Liver (tissue), 3 donors: ENCODE measurements around the gene IPO5.

Experiments used
- GABPA ChIP-seq, 2 donors: IDR thresholded peaks in 1 of 2; conservative IDR thresholded peaks in 1 of 2; 2 replicates each; pipeline ENCODE4 v1.6.1; 2016; ENCODE audit warnings: antibody characterized with exemption in 2 of 2, mild to moderate bottlenecking in 1 of 2, moderate library complexity in 1 of 2
- HNF4A ChIP-seq, 2 donors: conservative IDR thresholded peaks; 2 replicates each; pipeline ENCODE4 v1.6.1; 2016; ENCODE audit warnings: antibody characterized with exemption in 2 of 2, mild to moderate bottlenecking in 2 of 2
- JUND ChIP-seq, 2 donors: IDR thresholded peaks; 2 replicates each; pipeline ENCODE4 v1.6.1; 2016; ENCODE audit warnings: antibody characterized with exemption in 2 of 2
- RAD21 ChIP-seq, 2 donors: IDR thresholded peaks; 2 replicates each; pipeline ENCODE4 v1.6.1; 2016; ENCODE audit warnings: antibody characterized with exemption in 2 of 2, mild to moderate bottlenecking in 2 of 2
- TF ChIP-seq, protein P1 (sequence below): fragments of 150-350 bp; IDR thresholded peaks from 2 replicates; pipeline ENCODE4 v1.5.1; 2017; ENCODE audit warnings: improper control_type of control experiment, low read depth, low read length; ENCODE audit not compliant: missing input control
- donor health status: healthy.
- donor health status: healthy.

DNA sequence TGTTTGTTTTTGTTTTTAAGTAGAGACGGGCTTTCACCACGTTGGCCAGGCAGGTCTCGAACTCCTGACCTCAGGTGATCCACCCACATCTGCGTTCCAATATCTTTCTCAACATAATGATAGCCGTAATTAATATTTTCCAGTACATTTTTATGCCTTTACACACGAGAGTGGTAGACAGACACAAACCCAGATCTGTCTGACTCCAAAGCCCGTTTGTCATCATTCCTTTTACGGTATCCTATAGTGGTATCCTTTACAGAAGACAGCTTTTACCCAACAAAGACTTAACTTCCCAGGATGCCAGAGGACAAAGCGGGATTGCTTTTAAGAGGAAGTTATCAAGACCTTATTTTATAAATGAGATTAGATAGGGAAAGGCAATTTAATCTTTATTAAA lies 59.8 kb downstream of the IPO5 start:
- TF ChIP-seq GABPA (IDR thresholded peaks at IDR 0.05 in 1 of 2, conservative IDR thresholded peaks at IDR 0.05 in 1 of 2) (no peak), JUND (IDR thresholded peaks at IDR 0.05) (no peak), HNF4A (conservative IDR thresholded peaks at IDR 0.05) (no peak), RAD21 (IDR thresholded peaks at IDR 0.05) (no peak)
- TF ChIP-seq, protein P1, sequence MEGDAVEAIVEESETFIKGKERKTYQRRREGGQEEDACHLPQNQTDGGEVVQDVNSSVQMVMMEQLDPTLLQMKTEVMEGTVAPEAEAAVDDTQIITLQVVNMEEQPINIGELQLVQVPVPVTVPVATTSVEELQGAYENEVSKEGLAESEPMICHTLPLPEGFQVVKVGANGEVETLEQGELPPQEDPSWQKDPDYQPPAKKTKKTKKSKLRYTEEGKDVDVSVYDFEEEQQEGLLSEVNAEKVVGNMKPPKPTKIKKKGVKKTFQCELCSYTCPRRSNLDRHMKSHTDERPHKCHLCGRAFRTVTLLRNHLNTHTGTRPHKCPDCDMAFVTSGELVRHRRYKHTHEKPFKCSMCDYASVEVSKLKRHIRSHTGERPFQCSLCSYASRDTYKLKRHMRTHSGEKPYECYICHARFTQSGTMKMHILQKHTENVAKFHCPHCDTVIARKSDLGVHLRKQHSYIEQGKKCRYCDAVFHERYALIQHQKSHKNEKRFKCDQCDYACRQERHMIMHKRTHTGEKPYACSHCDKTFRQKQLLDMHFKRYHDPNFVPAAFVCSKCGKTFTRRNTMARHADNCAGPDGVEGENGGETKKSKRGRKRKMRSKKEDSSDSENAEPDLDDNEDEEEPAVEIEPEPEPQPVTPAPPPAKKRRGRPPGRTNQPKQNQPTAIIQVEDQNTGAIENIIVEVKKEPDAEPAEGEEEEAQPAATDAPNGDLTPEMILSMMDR, result no peak
